Measurements from ENCODE around the gene NUAK1.

GRCh38 chr12:106154751-106155273 lies 16.1 kb upstream of the NUAK1 start:
- no peak for TF ChIP-seq POLR2AphosphoS5 (IDR thresholded peaks at IDR 0.05; ENCODE audit: low read depth, low read length)
- TF ChIP-seq TAF1 (IDR thresholded peaks at IDR 0.05; ENCODE audit: borderline replicate concordance, insufficient read depth, low read length): no peak
- no peak for TF ChIP-seq FOXP2 (optimal IDR thresholded peaks at IDR 0.05; ENCODE audit: borderline replicate concordance, extremely low read depth, extremely low read length, insufficient read depth)
- no peak for TF ChIP-seq REST (IDR thresholded peaks at IDR 0.05; ENCODE audit: insufficient read depth in 1 of 2, low read depth in 2 of 2, low read length in 2 of 2)
